GM18861 (cell line): ENCODE data around the gene MT1M.
"Not testable (repeated sequence)": the region's sequence is repeated elsewhere in the genome, so short reads cannot be mapped to it uniquely, and the experiment has no call there.

Source experiments
- ATAC-seq: cut with Tn5 transposase; IDR thresholded peaks from one replicate; pipeline ENCODE4 v1.9.1; 2021; ENCODE audit not compliant: unreplicated experiment

The MT1M gene

GRCh38 chr16:56671691-56672090 is 39.2 kb downstream of the MT1M start:
- ATAC-seq, result not testable (repeated sequence)

GRCh38 chr16:56672171-56672570 is 39.7 kb downstream of the MT1M start:
- ATAC-seq, result not testable (repeated sequence)

- no peak for ATAC-seq
Observed at GRCh38 chr16:56672761-56673536, 40.5 kb downstream of the MT1M start.

- ATAC-seq, result no peak
Observed at GRCh38 chr16:56673921-56674320, 41.5 kb downstream of the MT1M start.

- ATAC-seq, result not testable (repeated sequence)
Observed at GRCh38 chr16:56674570-56674969, 42.1 kb downstream of the MT1M start.

GRCh38 chr16:56675685-56676210 is 43.3 kb downstream of the MT1M start:
- no peak for ATAC-seq

- no peak for ATAC-seq
Observed at GRCh38 chr16:56677474-56677873, 45.0 kb downstream of the MT1M start.

GRCh38 chr16:56679078-56679730 is 46.7 kb downstream of the MT1M start:
- no peak for ATAC-seq

- ATAC-seq, result no peak
Observed at GRCh38 chr16:56679818-56680217, 47.4 kb downstream of the MT1M start.

- ATAC-seq, result peak; percentile 96
Observed at GRCh38 chr16:56681939-56682702, 49.7 kb downstream of the MT1M start, which contains the start of gene MT1X. TSS of gene MT1X (plus strand) at chr16:56682470. CDS start at chr16:56682541, 71 bp downstream.

- ATAC-seq, result no peak
Observed at GRCh38 chr16:56682703-56683397, 50.4 kb downstream of the MT1M start.
